IMR-90 (cell line): Measurements from ENCODE around the gene COL27A1. TPM values are rescaled to one million over a fixed set of nuclear protein-coding genes. Genes with fewer than 3 reads are reported as not detected.

Source experiments
- ATAC-seq: fragments of 200-7000 bp; cut with Tn5 transposase; 2 replicates; pipeline ENCODE4 v1.9.1; 2020; ENCODE audit warnings: low read depth, mild to moderate bottlenecking, moderate library complexity
- BruUV-seq: library from RNA; stranded (reverse); fragments of 400-500 nt; replicated peaks from 2 replicates; lab custom pipeline; 2021; lab: Mats Ljungman, UMichigan
- CTCF ChIA-PET: fragments of 300-600 bp; formaldehyde crosslinking; extraction: SDS; loops from one replicate; lab custom pipeline; 2021; ENCODE audit warnings: antibody characterized with exemption; lab: Yijun Ruan, JAX
- POLR2A ChIA-PET: fragments of 300-600 bp; sonication (Branson Sonifier 250); formaldehyde crosslinking; loops from one replicate; lab custom pipeline; 2022; ENCODE audit warnings: antibody characterized with exemption; ENCODE audit not compliant: unreplicated experiment; lab: Charles Lee
- DNase-seq: peaks from one replicate; pipeline ENCODE4 v3.0.0; 2013
- H2AFZ ChIP-seq: replicated peaks from 2 replicates; pipeline ENCODE3; 2013; ENCODE audit warnings: low read length, mild to moderate bottlenecking; ENCODE audit not compliant: poor library complexity
- H2AK5ac ChIP-seq: 2 replicates; pipeline ENCODE4 v1.6.1; 2013; ENCODE audit warnings: low read depth, low read length, inconsistent platforms
- H2AK9ac ChIP-seq: replicated peaks from 2 replicates; pipeline ENCODE3; 2013; ENCODE audit warnings: mild to moderate bottlenecking, low read depth, low read length, moderate library complexity; ENCODE audit not compliant: poor library complexity
- H2BK120ac ChIP-seq: 2 replicates; pipeline ENCODE4 v1.6.1; 2013; ENCODE audit warnings: low read depth, low read length, inconsistent platforms
- H2BK15ac ChIP-seq: 3 replicates; pipeline ENCODE4 v1.6.1; 2013; ENCODE audit warnings: low read depth, low read length, inconsistent platforms
- H2BK20ac ChIP-seq: 2 replicates; pipeline ENCODE4 v1.6.1; 2013; ENCODE audit warnings: low read depth, mild to moderate bottlenecking, inconsistent platforms, low read length, moderate library complexity
- H2BK5ac ChIP-seq: 2 replicates; pipeline ENCODE4 v1.6.1; 2013; ENCODE audit warnings: mild to moderate bottlenecking, low read depth, low read length, inconsistent platforms; ENCODE audit not compliant: poor library complexity, severe bottlenecking
- H3K14ac ChIP-seq: replicated peaks from 2 replicates; pipeline ENCODE4 v1.6.1; 2013; ENCODE audit warnings: low read depth, low read length, inconsistent platforms
- H3K18ac ChIP-seq: 2 replicates; pipeline ENCODE4 v1.6.1; 2013; ENCODE audit warnings: low read depth, low read length, control low read depth
- H3K23ac ChIP-seq: 2 replicates; pipeline ENCODE4 v1.6.1; 2013; ENCODE audit warnings: low read depth, low read length, inconsistent platforms
- H3K27ac ChIP-seq: 2 replicates; pipeline ENCODE4 v1.5.1; 2013; ENCODE audit warnings: mild to moderate bottlenecking, control low read depth, low read length; ENCODE audit not compliant: insufficient read depth
- H3K27me3 ChIP-seq: 2 replicates; pipeline ENCODE4 v1.6.1; 2013; ENCODE audit warnings: low read length; ENCODE audit not compliant: control insufficient read depth, insufficient read depth
- H3K36me3 ChIP-seq: 2 replicates; pipeline ENCODE4 v1.6.1; 2013; ENCODE audit warnings: low read length, mixed read lengths; ENCODE audit not compliant: control insufficient read depth, insufficient read depth
- H3K4ac ChIP-seq: 2 replicates; pipeline ENCODE4 v1.6.1; 2013; ENCODE audit warnings: low read depth, low read length, inconsistent platforms
- H3K4me1 ChIP-seq: 2 replicates; pipeline ENCODE4 v1.6.1; 2013; ENCODE audit warnings: low read length, mixed read lengths; ENCODE audit not compliant: control insufficient read depth, insufficient read depth
- H3K4me2 ChIP-seq: 2 replicates; pipeline ENCODE4 v1.6.1; 2013; ENCODE audit warnings: low read depth, mild to moderate bottlenecking, control low read depth, low read length, moderate library complexity
- H3K4me3 ChIP-seq: 2 replicates; pipeline ENCODE4 v1.5.1; 2013; ENCODE audit warnings: low read depth, mild to moderate bottlenecking, control low read depth, low read length, moderate library complexity; ENCODE audit not compliant: insufficient read depth
- H3K56ac ChIP-seq: 2 replicates; pipeline ENCODE4 v1.6.1; 2013; ENCODE audit warnings: low read length, inconsistent platforms; ENCODE audit not compliant: insufficient read depth; ENCODE audit errors: extremely low read depth
- H3K79me1 ChIP-seq, 2 experiments: 2 replicates each; pipeline ENCODE4 v1.6.1; 2013; ENCODE audit warnings: low read length in 2 of 2, inconsistent platforms in 1 of 2, low read depth in 1 of 2
- H3K9ac ChIP-seq: 2 replicates; pipeline ENCODE4 v1.6.1; 2013; ENCODE audit warnings: low read depth, low read length, control low read depth
- H3K9me1 ChIP-seq: 2 replicates; pipeline ENCODE4 v1.6.1; 2013; ENCODE audit warnings: low read length, inconsistent platforms; ENCODE audit not compliant: insufficient read depth
- H3K9me3 ChIP-seq: 2 replicates; pipeline ENCODE4 v1.6.1; 2013; ENCODE audit warnings: low read length; ENCODE audit not compliant: control insufficient read depth, insufficient read depth
- H4K20me1 ChIP-seq: 2 replicates; pipeline ENCODE4 v1.6.1; 2013; ENCODE audit warnings: low read length, inconsistent platforms; ENCODE audit not compliant: insufficient read depth
- H4K5ac ChIP-seq: 2 replicates; pipeline ENCODE4 v1.6.1; 2013; ENCODE audit warnings: mild to moderate bottlenecking, low read depth, low read length, control low read depth
- H4K8ac ChIP-seq, 2 experiments: 2 replicates each; pipeline ENCODE4 v1.6.1; 2013; ENCODE audit warnings: low read depth in 2 of 2, low read length in 2 of 2, control low read depth in 1 of 2, inconsistent platforms in 1 of 2
- H4K91ac ChIP-seq: 2 replicates; pipeline ENCODE4 v1.6.1; 2013; ENCODE audit warnings: low read depth, low read length, inconsistent platforms; ENCODE audit not compliant: insufficient read depth
- BHLHE40 ChIP-seq: fragments of 150-350 bp; IDR thresholded peaks from 2 replicates; pipeline ENCODE4 v1.6.1; 2016; ENCODE audit warnings: mild to moderate bottlenecking, low read depth, low read length
- CEBPB ChIP-seq: IDR thresholded peaks from 2 replicates; pipeline ENCODE4 v1.6.1; 2012; ENCODE audit warnings: low read depth, low read length, improper control_type of control experiment
- CHD1 ChIP-seq: IDR thresholded peaks from 2 replicates; pipeline ENCODE4 v1.6.1; 2012; ENCODE audit warnings: low read depth, low read length, improper control_type of control experiment
- CTCF ChIP-seq: conservative IDR thresholded peaks from 2 replicates; pipeline ENCODE4 v1.5.1; 2012; ENCODE audit warnings: mild to moderate bottlenecking, low read depth, low read length, improper control_type of control experiment
- ELK1 ChIP-seq: fragments of 150-350 bp; IDR thresholded peaks from 2 replicates; pipeline ENCODE4 v1.6.1; 2016; ENCODE audit warnings: low read depth, mild to moderate bottlenecking, low read length, moderate library complexity, borderline replicate concordance
- FOS ChIP-seq: fragments of 150-350 bp; IDR thresholded peaks from 2 replicates; pipeline ENCODE4 v1.6.1; 2016; ENCODE audit warnings: low read depth, low read length
- MAFK ChIP-seq: IDR thresholded peaks from 2 replicates; pipeline ENCODE4 v1.6.1; 2012; ENCODE audit warnings: low read depth, low read length, improper control_type of control experiment
- MAZ ChIP-seq: IDR thresholded peaks from 2 replicates; pipeline ENCODE4 v1.6.1; 2012; ENCODE audit warnings: low read depth, mild to moderate bottlenecking, low read length, improper control_type of control experiment, moderate library complexity, borderline replicate concordance
- MXI1 ChIP-seq: IDR thresholded peaks from 2 replicates; pipeline ENCODE4 v1.6.1; 2012; ENCODE audit warnings: low read depth, mild to moderate bottlenecking, low read length, moderate library complexity, borderline replicate concordance
- NFE2L2 ChIP-seq: fragments of 150-350 bp; IDR thresholded peaks from 2 replicates; pipeline ENCODE4 v1.6.1; 2016; ENCODE audit warnings: low read depth, mild to moderate bottlenecking, low read length
- POLR2A ChIP-seq: IDR thresholded peaks from 2 replicates; pipeline ENCODE4 v1.6.1; 2012; ENCODE audit warnings: mild to moderate bottlenecking, low read depth, low read length
- RAD21 ChIP-seq: IDR thresholded peaks from 2 replicates; pipeline ENCODE4 v1.6.1; 2012; ENCODE audit warnings: low read length, improper control_type of control experiment
- RCOR1 ChIP-seq: IDR thresholded peaks from 2 replicates; pipeline ENCODE4 v1.6.1; 2012; ENCODE audit warnings: mild to moderate bottlenecking, low read length, improper control_type of control experiment; ENCODE audit not compliant: insufficient replicate concordance
- RFX5 ChIP-seq: IDR thresholded peaks from 2 replicates; pipeline ENCODE4 v1.8.0; 2012; ENCODE audit warnings: low read depth, mild to moderate bottlenecking, low read length, moderate library complexity
- SMC3 ChIP-seq: fragments of 150-350 bp; IDR thresholded peaks from 2 replicates; pipeline ENCODE4 v1.6.1; 2016; ENCODE audit warnings: low read depth, mild to moderate bottlenecking, antibody characterized with exemption, low read length, moderate library complexity
- WGBS, 2 experiments: methylation state at CpG; one replicate each; pipeline versions ENCODE4 v1.1.5 to v1.1.7; 2013; ENCODE audit warnings: missing lambda C conversion rate in 2 of 2; ENCODE audit not compliant: insufficient read length in 1 of 2; ENCODE audit errors: extremely low coverage in 2 of 2; 5-methylcytosine and 5-hydroxymethylcytosine counted together
- dilution Hi-C: fragments of 300-500 bp; cut with HindIII; formaldehyde crosslinking; loops from one replicate; pipeline ENCODE4 v1.14.3; 2018; ENCODE audit warnings: low sequenced_read_pairs; ENCODE audit not compliant: unreplicated experiment
- in situ Hi-C: fragments of 300-500 bp; cut with MboI; formaldehyde crosslinking; loops from 3 replicates; pipeline ENCODE4 v1.14.3; 2019; ENCODE audit warnings: low sequenced_read_pairs, inconsistent platforms, mixed read lengths
- intact Hi-C: fragments of 100-400 bp; cut with micrococcal nuclease; formaldehyde crosslinking; loops from 2 replicates; pipeline ENCODE4 v1.10.0; 2022
- polyA plus RNA-seq, 3 experiments: library from polyadenylated mRNA; depleted of rRNA; stranded (reverse); fragments of >200 nt; gene quantifications; 2 replicates each; pipeline ENCODE4 v1.2.3, GENCODE V29; 2012; ENCODE audit warnings: low replicate concordance in 1 of 3
- total RNA-seq: library from RNA; depleted of rRNA; stranded (reverse); fragments of >200 nt; gene quantifications from 2 replicates; pipeline ENCODE4 v1.2.3, GENCODE V29; 2012
- TF ChIP-seq, protein P1 (sequence below): fragments of 150-350 bp; IDR thresholded peaks from 2 replicates; pipeline ENCODE4 v1.6.1; 2017; ENCODE audit warnings: mild to moderate bottlenecking, antibody characterized with exemption, low read length, low read depth

Gene COL27A1
- total and polyA plus RNA-seq, 2 of the 4 experiments (the other 2 are of a cell fraction), result 3.2 to 18.3 TPM

GRCh38 chr9:114330636-114331035 is 175.3 kb downstream of the COL27A1 start:
- H3K9me1 ChIP-seq, result no peaks in the 10 kb centered on the region; the same call in 1 of the 2 replicates
- H2AFZ ChIP-seq, result no peak overlapping the region
- in situ Hi-C loops, result no loop called here
- WGBS, 2 experiments, result 100% methylated on average over 3 of the region's 10 CpGs; no CpG with 5 or more reads in 1 of the 2 experiments
- H4K91ac ChIP-seq, result no peak overlapping the region
- no peak overlapping the region for H4K8ac ChIP-seq
- H4K20me1 ChIP-seq, result no peaks in the 10 kb centered on the region
- H3K14ac ChIP-seq, result no peak overlapping the region
- no peak overlapping the region for H3K4ac ChIP-seq
- H3K4me1 ChIP-seq, result peaks cover 3% of the 10 kb centered on the region; the same call in 1 of the 2 replicates
- H2AK5ac ChIP-seq, result no peak overlapping the region
- H2BK15ac ChIP-seq, result no peak overlapping the region
- intact Hi-C loops, result loop anchor here (10.0 kb wide), 1 partner anchor 174 kb away; the partner anchor contains the start of gene WHRN
- no peak for DNase-seq
- H2BK5ac ChIP-seq, result no peak overlapping the region
- no peak overlapping the region for H4K5ac ChIP-seq
- H3K9me3 ChIP-seq, result no peaks in the 10 kb centered on the region
- H3K4me3 ChIP-seq, result no peak overlapping the region
- H3K79me1 ChIP-seq, result no peaks in the 10 kb centered on the region
- no peak for TF ChIP-seq MAFK
- TF ChIP-seq FOS, result no peak
- no peak for TF ChIP-seq CHD1
- no peak for TF ChIP-seq RCOR1
- TF ChIP-seq MXI1, result no peak
- no peak for TF ChIP-seq SMC3
- TF ChIP-seq RAD21, result no peak
- TF ChIP-seq CEBPB, result no peak
- no peak for TF ChIP-seq POLR2A
- no peak for TF ChIP-seq BHLHE40
- TF ChIP-seq ELK1, result no peak
- no peak for TF ChIP-seq NFE2L2
- TF ChIP-seq CTCF, result no peak
- no peak for TF ChIP-seq MAZ
- TF ChIP-seq, protein P1, sequence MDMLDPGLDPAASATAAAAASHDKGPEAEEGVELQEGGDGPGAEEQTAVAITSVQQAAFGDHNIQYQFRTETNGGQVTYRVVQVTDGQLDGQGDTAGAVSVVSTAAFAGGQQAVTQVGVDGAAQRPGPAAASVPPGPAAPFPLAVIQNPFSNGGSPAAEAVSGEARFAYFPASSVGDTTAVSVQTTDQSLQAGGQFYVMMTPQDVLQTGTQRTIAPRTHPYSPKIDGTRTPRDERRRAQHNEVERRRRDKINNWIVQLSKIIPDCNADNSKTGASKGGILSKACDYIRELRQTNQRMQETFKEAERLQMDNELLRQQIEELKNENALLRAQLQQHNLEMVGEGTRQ, result no peak
- TF ChIP-seq RFX5, result no peak
- no peak overlapping the region for H3K4me2 ChIP-seq
- no peak overlapping the region for H3K56ac ChIP-seq
- ChIA-PET CTCF (no interaction called here), POLR2A (no interaction called here)
- peaks cover 2% of the 10 kb centered on the region; the same call in 1 of the 2 replicates for H3K36me3 ChIP-seq
- dilution Hi-C loops, result no loop called here
- no peak for ATAC-seq
- H3K27me3 ChIP-seq, result no peaks in the 10 kb centered on the region
- H3K9ac ChIP-seq, result no peak overlapping the region
- no peak overlapping the region for H2AK9ac ChIP-seq
- no peak overlapping the region for H3K27ac ChIP-seq
- BruUV-seq, result no TSS peak
- no peak overlapping the region for H2BK20ac ChIP-seq
- no peak overlapping the region for H3K23ac ChIP-seq
- no peak overlapping the region for H3K18ac ChIP-seq
- H2BK120ac ChIP-seq, result no peak overlapping the region
